ENCODE results near the gene PIAS2.
"Not testable (repeated sequence)": the region's sequence is repeated elsewhere in the genome, so short reads cannot be mapped to it uniquely, and the experiment has no call there.

PIAS2 gene

GRCh38 chr18:46820863-46821262 lies 96.4 kb downstream of the PIAS2 start:
- TF ChIP-seq, protein P1, sequence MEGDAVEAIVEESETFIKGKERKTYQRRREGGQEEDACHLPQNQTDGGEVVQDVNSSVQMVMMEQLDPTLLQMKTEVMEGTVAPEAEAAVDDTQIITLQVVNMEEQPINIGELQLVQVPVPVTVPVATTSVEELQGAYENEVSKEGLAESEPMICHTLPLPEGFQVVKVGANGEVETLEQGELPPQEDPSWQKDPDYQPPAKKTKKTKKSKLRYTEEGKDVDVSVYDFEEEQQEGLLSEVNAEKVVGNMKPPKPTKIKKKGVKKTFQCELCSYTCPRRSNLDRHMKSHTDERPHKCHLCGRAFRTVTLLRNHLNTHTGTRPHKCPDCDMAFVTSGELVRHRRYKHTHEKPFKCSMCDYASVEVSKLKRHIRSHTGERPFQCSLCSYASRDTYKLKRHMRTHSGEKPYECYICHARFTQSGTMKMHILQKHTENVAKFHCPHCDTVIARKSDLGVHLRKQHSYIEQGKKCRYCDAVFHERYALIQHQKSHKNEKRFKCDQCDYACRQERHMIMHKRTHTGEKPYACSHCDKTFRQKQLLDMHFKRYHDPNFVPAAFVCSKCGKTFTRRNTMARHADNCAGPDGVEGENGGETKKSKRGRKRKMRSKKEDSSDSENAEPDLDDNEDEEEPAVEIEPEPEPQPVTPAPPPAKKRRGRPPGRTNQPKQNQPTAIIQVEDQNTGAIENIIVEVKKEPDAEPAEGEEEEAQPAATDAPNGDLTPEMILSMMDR (IDR thresholded peaks at IDR 0.05; ENCODE audit: control insufficient read depth, extremely low read depth, insufficient read depth), result no peak
- no peak for DNase-seq (ENCODE audit: low read depth)
- H3K4me3 ChIP-seq (ENCODE audit: low read depth, low read length), result no peak overlapping the region

GRCh38 chr18:46815661-46816060 lies 101.6 kb downstream of the PIAS2 start:
- DNase-seq (ENCODE audit: low read depth), result no peak
- H3K4me3 ChIP-seq (ENCODE audit: low read depth, low read length), result no peak overlapping the region
- TF ChIP-seq, protein P1 (IDR thresholded peaks at IDR 0.05; ENCODE audit: control insufficient read depth, extremely low read depth, insufficient read depth), result no peak

- no peak for DNase-seq (ENCODE audit: low read depth)
- H3K4me3 ChIP-seq (ENCODE audit: low read depth, low read length), result no peak overlapping the region
- TF ChIP-seq, protein P1 (IDR thresholded peaks at IDR 0.05; ENCODE audit: control insufficient read depth, extremely low read depth, insufficient read depth), result no peak
Measured at GRCh38 chr18:46814399-46814798, 102.9 kb downstream of the PIAS2 start.

DNA sequence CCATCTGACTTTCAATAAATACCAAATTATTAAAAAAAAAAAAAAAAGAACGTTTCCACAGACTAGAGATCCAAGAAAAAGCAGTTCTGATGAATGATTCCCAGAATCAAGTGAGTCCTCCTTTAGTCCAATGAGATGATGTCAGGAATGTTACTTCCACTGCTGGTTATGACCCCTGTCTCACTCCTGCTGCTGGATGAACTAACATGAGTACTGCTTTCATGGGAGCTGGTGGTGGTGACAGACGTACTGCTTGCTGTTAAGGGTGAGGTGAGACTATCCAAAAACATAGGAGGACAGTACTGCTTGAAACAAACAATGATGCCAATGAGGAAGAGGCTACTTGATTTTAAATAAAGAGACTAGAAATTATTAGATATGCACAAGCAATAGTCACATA lies 105.0 kb downstream of the PIAS2 start:
- TF ChIP-seq, protein P1 (IDR thresholded peaks at IDR 0.05; ENCODE audit: control insufficient read depth, extremely low read depth, insufficient read depth), result no peak
- no peak for DNase-seq (ENCODE audit: low read depth)

GRCh38 chr18:46810481-46811000 lies 106.8 kb downstream of the PIAS2 start:
- no peak overlapping the region for H3K4me3 ChIP-seq (ENCODE audit: low read depth, low read length)
- TF ChIP-seq, protein P1 (IDR thresholded peaks at IDR 0.05; ENCODE audit: control insufficient read depth, extremely low read depth, insufficient read depth), result no peak
- DNase-seq (ENCODE audit: low read depth), result no peak

More for the DNA sequence above, 105.0 kb downstream of the PIAS2 start:
- H3K4me3 ChIP-seq (ENCODE audit: low read depth, low read length), result no peak overlapping the region

- DNase-seq (ENCODE audit: low read depth), result no peak
- no peak overlapping the region for H3K4me3 ChIP-seq (ENCODE audit: low read depth, low read length)
- TF ChIP-seq, protein P1 (IDR thresholded peaks at IDR 0.05; ENCODE audit: control insufficient read depth, extremely low read depth, insufficient read depth), result no peak
Measured at GRCh38 chr18:46809145-46809544, 108.2 kb downstream of the PIAS2 start.

- DNase-seq (ENCODE audit: low read depth); H3K4me3 ChIP-seq (ENCODE audit: low read depth, low read length): not testable (repeated sequence)
Measured at GRCh38 chr18:46795945-46796344, 121.4 kb downstream of the PIAS2 start.
